OCI-LY7 (cell line): ENCODE measurements around the gene KCNIP1.

ENCODE experiments used
- EZH2phosphoT487 ChIP-seq: fragments of 200-600 bp; sonication (generic); IDR thresholded peaks from 2 replicates; pipeline ENCODE4 v1.6.1; 2018; ENCODE audit warnings: low read depth, borderline replicate concordance, mild to moderate bottlenecking, mixed run types, antibody characterized with exemption, low read length, moderate library complexity, mixed read lengths
- TF ChIP-seq, protein P1 (sequence below): fragments of 200-600 bp; sonication (generic); conservative IDR thresholded peaks from 2 replicates; pipeline ENCODE4 v1.5.1; 2014; ENCODE audit warnings: mild to moderate bottlenecking, antibody characterized with exemption, low read length, moderate library complexity, mixed read lengths

GRCh38 chr5:170662966-170663365 lies 159.1 kb downstream of the KCNIP1 start:
- TF ChIP-seq, protein P1, sequence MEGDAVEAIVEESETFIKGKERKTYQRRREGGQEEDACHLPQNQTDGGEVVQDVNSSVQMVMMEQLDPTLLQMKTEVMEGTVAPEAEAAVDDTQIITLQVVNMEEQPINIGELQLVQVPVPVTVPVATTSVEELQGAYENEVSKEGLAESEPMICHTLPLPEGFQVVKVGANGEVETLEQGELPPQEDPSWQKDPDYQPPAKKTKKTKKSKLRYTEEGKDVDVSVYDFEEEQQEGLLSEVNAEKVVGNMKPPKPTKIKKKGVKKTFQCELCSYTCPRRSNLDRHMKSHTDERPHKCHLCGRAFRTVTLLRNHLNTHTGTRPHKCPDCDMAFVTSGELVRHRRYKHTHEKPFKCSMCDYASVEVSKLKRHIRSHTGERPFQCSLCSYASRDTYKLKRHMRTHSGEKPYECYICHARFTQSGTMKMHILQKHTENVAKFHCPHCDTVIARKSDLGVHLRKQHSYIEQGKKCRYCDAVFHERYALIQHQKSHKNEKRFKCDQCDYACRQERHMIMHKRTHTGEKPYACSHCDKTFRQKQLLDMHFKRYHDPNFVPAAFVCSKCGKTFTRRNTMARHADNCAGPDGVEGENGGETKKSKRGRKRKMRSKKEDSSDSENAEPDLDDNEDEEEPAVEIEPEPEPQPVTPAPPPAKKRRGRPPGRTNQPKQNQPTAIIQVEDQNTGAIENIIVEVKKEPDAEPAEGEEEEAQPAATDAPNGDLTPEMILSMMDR: no peak
- TF ChIP-seq EZH2phosphoT487: no peak
